Measurements from ENCODE around the gene CST9L. TPM values are rescaled to one million over a fixed set of nuclear protein-coding genes. Genes with fewer than 3 reads are reported as not detected.

Gene CST9L
- total RNA-seq, 1 donor from 2014 or later = not detected

Other genes starting within 250 kb of the CST9L start
- 23.6 TPM for gene NXT1, start 217.7 kb downstream of the CST9L start, total RNA-seq
- gene GZF1, start 206.3 kb downstream of the CST9L start, total RNA-seq = 15.4 TPM
- gene NAPB, start 147.0 kb downstream of the CST9L start, total RNA-seq = 96.5 TPM
- gene CSTL1, start 128.8 kb downstream of the CST9L start, total RNA-seq = not detected
- not detected for gene CST11, start 115.6 kb downstream of the CST9L start, total RNA-seq
- not detected for gene CST8, start 77.4 kb downstream of the CST9L start, total RNA-seq
- gene CST9, start 37.4 kb upstream of the CST9L start, total RNA-seq = not detected
- 104 TPM for gene CST3, start 69.5 kb upstream of the CST9L start, total RNA-seq
- not detected for gene CST4, start 120.6 kb upstream of the CST9L start, total RNA-seq
- gene CST1, start 182.5 kb upstream of the CST9L start, total RNA-seq = not detected